ENCODE results near the gene FAXC. TPM values are rescaled to one million over a fixed set of nuclear protein-coding genes. Genes with fewer than 3 reads are reported as not detected.

Gene FAXC
- total RNA-seq, 3 donors from 2014 or later = 1.0 to 25.8 (median 2.0) TPM

- TF ChIP-seq, protein P1, sequence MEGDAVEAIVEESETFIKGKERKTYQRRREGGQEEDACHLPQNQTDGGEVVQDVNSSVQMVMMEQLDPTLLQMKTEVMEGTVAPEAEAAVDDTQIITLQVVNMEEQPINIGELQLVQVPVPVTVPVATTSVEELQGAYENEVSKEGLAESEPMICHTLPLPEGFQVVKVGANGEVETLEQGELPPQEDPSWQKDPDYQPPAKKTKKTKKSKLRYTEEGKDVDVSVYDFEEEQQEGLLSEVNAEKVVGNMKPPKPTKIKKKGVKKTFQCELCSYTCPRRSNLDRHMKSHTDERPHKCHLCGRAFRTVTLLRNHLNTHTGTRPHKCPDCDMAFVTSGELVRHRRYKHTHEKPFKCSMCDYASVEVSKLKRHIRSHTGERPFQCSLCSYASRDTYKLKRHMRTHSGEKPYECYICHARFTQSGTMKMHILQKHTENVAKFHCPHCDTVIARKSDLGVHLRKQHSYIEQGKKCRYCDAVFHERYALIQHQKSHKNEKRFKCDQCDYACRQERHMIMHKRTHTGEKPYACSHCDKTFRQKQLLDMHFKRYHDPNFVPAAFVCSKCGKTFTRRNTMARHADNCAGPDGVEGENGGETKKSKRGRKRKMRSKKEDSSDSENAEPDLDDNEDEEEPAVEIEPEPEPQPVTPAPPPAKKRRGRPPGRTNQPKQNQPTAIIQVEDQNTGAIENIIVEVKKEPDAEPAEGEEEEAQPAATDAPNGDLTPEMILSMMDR (IDR thresholded peaks at IDR 0.05) = no peak
- DNase-seq = no peak
- no peaks in the 10 kb centered on the region for H3K4me1 ChIP-seq (ENCODE audit: low read depth)
- no peak for ATAC-seq
- H3K9me3 ChIP-seq = no peaks in the 10 kb centered on the region
- no peaks in the 10 kb centered on the region for H3K36me3 ChIP-seq (ENCODE audit: low read depth)
- intact Hi-C loops (cut with DNase I, micrococcal nuclease) = no loop called here
- no peak overlapping the region for H3K4me3 ChIP-seq
These were observed 62.0 kb downstream of the FAXC start for GRCh38 chr6:99287523-99287922.

DNA sequence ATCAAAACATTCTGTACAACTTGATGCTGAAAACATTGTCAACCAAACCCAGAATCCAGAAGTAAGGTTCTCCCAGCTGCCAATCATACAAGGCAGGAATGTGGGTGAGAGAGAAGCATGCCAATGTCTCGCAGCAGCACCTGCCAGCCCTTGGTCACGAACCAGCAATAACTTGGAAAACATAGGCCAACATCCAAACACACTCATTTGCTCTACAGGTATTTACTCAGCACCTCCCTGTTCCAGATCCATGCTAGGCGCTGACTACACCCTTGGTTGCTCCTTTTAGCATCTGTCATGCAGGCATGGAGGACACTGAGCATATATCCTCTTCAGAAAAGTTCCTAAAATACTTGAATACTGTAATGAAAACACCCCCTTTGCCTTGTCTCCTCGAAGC is 63.6 kb downstream of the FAXC start:
- Histone ChIP-seq H3K9me3 (no peaks in the 10 kb centered on the region), H3K36me3 (ENCODE audit: low read depth) (no peaks in the 10 kb centered on the region), H3K4me1 (ENCODE audit: low read depth) (no peaks in the 10 kb centered on the region), H3K4me3 (no peak overlapping the region)
- TF ChIP-seq, protein P1 (IDR thresholded peaks at IDR 0.05) = no peak
- DNase-seq (no peak), ATAC-seq (no peak)
- intact Hi-C loops (cut with DNase I, micrococcal nuclease) = no loop called here

DNA sequence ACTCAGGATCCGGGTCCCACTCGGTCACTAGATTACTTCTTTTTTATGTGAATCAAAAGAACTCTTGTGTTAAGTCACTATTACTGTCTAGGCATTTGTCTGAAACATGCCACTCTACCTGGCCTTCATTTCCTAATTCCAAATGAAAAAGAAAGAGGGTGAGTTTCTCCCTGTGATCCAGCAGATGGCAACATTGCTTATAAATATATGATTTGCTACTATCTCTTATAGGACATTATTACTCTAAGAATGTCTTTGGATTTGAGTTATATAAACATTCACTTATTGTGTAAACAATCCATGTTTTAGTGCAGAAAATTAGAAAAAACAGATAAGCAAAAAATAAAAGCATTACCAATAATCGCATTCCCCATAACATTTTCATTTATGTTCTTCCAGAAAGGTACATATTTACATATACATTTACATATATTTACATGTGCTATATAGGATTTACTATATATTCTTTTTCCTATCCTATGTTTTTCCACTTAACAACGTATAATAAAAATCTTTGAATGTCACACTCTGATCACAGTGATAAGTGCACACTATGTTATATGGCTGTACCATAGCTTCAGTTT is 66.9 kb downstream of the FAXC start:
- ATAC-seq (no peak), DNase-seq (no peak)
- intact Hi-C loops (cut with DNase I, micrococcal nuclease) = no loop called here
- Histone ChIP-seq H3K4me3 (no peak overlapping the region), H3K4me1 (ENCODE audit: low read depth) (no peaks in the 10 kb centered on the region), H3K9me3 (no peaks in the 10 kb centered on the region), H3K36me3 (ENCODE audit: low read depth) (no peaks in the 10 kb centered on the region)
- TF ChIP-seq, protein P1 (IDR thresholded peaks at IDR 0.05) = no peak

DNA sequence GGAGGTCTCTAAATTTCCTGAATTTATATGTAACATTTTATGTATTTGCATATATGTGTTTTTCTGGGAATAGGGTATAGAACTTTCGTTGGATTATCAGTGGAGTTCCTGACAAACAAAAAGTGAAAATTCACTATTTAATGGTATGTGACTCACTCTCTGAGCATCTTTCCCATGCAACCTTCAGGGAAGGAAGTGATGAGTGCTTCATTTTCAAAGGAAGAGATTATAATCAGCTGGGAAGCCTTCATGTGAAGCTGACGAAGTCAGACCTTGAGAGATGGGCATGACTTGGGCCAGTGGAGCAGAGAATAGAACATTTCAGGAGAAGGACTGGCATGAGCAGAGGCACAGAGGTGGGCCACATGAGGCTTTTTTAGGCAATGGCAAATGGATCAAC is 72.7 kb downstream of the FAXC start:
- DNase-seq (no peak), ATAC-seq (no peak)
- Histone ChIP-seq H3K4me3 (no peak overlapping the region), H3K36me3 (ENCODE audit: low read depth) (no peaks in the 10 kb centered on the region), H3K9me3 (no peaks in the 10 kb centered on the region), H3K4me1 (ENCODE audit: low read depth) (no peaks in the 10 kb centered on the region)
- TF ChIP-seq, protein P1 (IDR thresholded peaks at IDR 0.05) = no peak
- intact Hi-C loops (cut with DNase I, micrococcal nuclease) = no loop called here

DNA sequence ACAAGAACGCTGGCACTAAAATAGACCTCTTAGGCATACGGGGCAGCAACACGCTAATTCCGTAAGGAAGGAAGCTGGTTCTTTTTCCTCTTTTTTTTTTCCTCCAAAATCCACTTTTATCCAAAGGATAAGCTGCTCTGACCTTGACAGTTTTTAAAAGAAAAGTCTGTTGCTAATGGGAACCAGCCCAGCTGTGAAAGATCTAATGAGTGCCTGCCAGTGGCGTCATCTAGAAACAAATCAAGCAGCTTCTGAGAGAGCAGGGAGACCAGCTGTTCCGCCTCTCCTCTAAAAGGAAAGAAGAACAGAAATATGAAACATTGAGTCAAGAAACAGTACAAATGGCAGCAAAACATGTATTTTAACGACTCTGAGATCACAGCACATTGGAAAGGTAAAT is 78.6 kb downstream of the FAXC start:
- Histone ChIP-seq H3K4me3 (no peak overlapping the region), H3K9me3 (no peaks in the 10 kb centered on the region), H3K36me3 (ENCODE audit: low read depth) (no peaks in the 10 kb centered on the region), H3K4me1 (ENCODE audit: low read depth) (no peaks in the 10 kb centered on the region)
- DNase-seq (peak in 1 of 3 donors; percentile 4), ATAC-seq (no peak)
- TF ChIP-seq, protein P1 (IDR thresholded peaks at IDR 0.05) = no peak
- intact Hi-C loops (cut with DNase I, micrococcal nuclease) = no loop called here

GRCh38 chr6:99270030-99270429 is 79.4 kb downstream of the FAXC start:
- ATAC-seq (no peak), DNase-seq (no peak)
- H3K4me1 ChIP-seq (ENCODE audit: low read depth) = no peaks in the 10 kb centered on the region
- H3K9me3 ChIP-seq = no peaks in the 10 kb centered on the region
- TF ChIP-seq, protein P1 (IDR thresholded peaks at IDR 0.05) = no peak
- intact Hi-C loops (cut with DNase I, micrococcal nuclease) = no loop called here
- H3K4me3 ChIP-seq = no peak overlapping the region
- H3K36me3 ChIP-seq (ENCODE audit: low read depth) = no peaks in the 10 kb centered on the region

Measured in mucosa of descending colon (tissue), 3 donors.